GM21737 (cell line): ENCODE measurements around the gene PPHLN1.
"Not testable (repeated sequence)": the region's sequence is repeated elsewhere in the genome, so short reads cannot be mapped to it uniquely, and the experiment has no call there.

ENCODE experiments used
- ATAC-seq: cut with Tn5 transposase; IDR thresholded peaks from one replicate; pipeline ENCODE4 v1.9.1; 2021; ENCODE audit warnings: mild to moderate bottlenecking, moderate library complexity; ENCODE audit not compliant: unreplicated experiment

PPHLN1 gene

DNA sequence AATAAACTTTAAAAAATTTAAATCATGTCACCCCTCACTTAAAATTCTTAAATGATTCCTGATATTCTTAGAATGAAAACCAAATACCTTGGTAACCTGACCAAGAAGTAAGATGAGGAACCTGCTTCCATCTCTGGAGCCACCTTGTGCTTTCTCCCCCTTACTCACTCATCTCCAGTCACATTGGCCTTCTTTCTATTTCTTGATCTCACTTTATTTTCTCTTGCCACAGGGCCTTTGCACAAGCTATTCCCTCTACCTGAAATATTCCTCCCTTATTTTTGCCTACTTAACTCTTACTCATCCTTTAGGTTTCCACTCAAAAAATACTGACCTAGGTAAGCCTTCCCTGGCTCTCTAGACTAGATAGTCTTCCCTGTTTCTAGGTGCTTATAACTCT lies 5.2 kb upstream of the PPHLN1 start:
- no peak for ATAC-seq

DNA sequence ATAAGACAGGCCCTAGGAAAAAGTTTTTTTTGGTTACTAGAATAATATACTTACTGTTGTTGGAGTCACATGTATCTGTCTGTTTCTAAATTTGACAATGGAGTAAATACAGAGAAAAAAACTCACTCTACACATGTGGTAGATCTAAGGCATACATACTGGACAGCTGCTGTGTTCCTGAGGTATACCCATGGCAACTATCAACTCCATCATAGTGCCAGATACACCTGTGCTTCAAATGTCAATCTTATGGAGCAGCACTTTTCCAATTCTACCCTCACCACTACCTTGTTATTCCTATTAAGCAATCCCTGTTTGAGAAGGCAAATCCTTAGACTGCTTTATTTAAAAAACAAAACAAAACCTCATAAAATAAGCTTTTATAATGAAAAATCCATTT lies 3.4 kb upstream of the PPHLN1 start:
- ATAC-seq = no peak

DNA sequence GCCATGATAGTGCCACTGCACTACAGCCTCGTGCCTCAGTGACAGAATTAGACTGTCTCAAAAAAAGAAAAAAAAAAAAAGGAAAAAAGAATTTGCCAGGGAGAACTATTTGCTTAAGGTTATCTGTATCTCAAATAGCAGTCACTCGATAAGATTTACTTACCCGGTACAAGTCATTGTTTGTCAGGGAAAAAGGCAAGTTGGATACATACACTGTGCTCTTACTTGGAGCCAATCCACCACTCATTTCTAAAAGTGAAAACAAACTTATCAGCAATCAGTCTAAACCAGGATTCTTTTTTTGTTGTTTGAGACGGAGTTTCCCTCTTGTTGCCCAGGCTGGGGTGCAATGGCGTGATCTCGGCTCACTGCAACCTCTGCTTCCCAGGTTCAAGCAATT lies 2.1 kb upstream of the PPHLN1 start:
- ATAC-seq = no peak

DNA sequence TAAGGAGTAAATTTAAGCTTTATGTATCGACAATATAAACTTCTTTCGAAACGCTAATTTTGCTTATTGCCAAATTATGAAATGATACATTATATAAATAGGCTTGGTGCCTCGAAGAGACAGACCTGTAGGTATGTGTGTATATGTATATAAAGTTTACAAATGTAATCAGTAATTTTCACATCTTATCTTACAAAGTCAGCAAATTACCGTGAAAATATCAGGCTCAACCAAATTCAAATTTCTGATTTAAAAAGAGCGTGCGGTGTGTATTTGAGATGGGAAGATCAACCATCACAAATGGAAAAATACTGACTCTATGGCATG lies 678 bp upstream of the PPHLN1 start:
- no peak for ATAC-seq

DNA sequence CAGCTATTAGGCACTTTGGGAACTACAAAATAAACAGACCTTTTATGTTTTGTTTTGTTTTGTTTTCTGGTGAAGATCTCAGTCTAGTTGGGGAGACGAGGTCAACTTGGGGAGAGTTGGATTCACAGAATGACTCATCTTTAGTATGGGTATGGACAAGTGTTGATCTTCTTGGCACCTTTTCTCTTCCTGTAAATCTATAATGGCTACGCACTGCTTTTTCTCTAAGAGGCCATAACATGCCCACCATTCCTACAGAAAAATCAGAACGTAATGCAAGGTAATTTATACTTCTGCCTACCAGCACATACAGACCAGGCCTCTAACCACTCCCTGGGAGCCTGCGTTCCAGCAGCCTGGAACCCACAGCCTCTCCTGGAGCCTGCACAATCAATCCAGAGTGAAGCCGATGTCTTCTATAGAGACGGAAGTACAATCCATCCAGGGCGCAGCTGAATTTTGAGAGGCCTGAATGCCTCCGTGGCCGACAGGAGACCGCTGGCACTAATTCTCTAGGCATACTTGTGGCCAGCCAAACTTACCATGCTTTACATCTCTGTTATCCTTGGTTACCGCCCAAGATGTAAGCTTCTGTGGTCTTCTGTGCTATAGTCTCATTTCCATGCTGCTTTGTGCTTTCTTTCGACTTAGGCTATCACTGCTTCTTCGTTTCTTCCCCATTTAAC lies 717 bp downstream of the PPHLN1 start:
- peak; percentile 23 for ATAC-seq

DNA sequence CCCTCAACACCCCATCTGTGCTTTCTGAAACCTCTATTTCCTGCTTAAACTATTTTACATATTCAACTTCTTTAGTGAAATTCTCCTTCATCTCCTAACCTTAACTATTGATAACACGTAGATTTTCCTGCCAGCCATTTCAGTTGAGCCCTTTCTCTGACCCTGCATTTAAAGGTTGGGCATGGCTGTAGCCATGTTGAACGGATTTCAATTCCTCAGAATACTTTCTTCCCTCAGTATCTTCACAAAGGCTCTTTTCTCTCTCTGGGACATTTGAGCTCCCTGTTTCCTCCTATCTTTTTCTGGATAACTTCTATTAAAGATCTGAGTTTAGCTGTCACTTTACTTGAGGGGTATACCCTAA lies 1.2 kb downstream of the PPHLN1 start:
- no peak for ATAC-seq

DNA sequence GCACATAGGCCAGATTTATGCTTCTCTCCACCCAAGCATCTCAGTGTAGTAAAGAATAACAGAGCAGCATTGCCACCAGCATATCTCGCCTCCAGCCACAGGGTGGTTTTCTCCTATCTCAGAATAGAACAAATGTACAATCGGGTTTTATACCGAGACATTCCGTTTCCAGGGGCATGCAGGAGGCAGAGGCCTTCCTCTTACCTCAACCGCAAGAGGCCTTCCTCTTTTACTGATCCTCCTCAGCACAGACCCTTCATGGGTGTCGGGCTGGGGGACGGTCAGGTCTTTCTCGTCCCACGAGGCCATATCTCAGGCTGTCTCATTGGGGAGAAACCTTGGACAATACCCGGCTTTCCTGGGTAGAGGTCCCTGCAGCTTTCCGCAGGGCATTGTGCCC lies 4.1 kb downstream of the PPHLN1 start:
- ATAC-seq = not testable (repeated sequence)

DNA sequence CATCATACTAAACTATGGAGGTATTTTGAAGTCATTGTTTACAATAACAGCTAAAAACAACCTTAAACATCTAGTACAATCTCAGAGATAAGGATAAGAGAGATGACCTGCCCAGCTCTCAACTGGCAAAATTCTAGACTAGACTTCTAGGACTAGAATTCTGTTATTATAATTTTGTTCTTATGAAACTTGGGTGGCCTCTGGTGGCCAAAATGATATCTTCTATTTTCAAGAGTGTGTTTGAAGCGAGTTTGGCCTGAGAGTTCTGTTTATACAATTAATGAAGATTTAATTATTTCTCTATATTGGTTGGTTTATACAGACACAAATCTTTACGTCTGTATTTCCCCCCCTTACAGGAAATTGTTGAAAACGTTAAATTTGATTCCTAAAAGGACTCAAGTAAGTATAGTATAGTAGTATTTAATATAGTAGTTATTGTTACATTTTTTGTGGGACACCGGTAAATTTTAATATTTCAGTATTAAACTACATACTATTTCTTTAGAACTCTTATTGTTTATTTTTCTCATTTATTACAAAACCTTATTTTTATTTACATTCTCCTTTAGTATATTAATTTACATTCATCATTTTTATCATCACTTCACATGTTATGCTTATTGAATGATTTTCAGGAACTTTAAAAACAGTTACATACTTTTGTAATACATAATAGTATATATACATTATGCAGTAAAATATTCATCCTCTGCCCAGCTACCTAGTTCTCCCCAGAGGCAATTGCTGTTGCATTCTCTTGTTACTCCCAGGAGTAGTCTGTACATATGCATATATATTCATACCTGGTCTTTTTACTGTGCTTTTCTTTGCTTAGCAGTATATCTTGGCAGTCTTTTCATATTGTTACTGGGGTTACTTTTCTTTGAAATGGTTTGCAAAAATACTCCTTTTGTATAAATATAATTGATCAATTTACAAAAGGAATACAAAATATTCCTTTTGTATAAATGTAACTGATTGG lies 6.6 kb downstream of the PPHLN1 start:
- peak; percentile 61 for ATAC-seq

DNA sequence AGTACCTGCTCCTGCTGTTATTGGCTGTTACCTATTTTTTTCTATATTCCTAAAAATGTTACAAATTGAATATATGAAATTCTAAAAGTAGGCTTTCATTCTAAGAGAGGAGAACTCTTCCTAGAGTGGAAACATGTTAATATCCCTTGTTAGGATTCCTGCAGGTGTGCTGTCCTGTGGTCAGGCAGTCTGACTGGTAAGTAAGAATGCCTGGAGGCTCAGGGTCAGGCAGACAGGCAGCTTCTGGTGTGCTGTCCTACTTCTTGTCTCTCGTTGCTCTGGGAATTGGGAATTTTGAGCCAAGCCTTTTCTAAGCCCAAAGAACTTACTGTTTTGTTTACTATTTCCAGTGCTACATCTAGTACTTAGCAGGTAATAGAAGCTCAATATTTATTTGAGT lies 10.3 kb downstream of the PPHLN1 start:
- no peak for ATAC-seq

DNA sequence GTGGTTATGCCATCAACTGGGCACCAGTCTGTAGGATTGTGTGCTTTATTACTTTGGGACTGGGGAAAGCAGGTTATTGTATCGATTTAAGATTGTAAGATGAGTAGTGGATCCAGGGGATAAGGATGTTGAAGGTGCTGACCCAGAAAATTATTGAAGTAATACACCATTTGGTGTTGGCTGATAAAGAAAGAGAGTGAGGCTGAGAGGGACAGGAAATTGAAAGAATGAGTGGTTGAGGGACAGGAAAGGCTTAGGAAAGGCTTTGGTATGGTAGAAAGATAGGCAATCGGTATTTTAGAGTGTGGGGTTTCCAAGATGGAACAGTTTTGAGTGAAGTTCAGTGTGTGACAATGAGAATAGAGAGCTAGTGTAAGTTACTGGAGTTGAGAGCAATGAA lies 12.3 kb downstream of the PPHLN1 start:
- no peak for ATAC-seq

DNA sequence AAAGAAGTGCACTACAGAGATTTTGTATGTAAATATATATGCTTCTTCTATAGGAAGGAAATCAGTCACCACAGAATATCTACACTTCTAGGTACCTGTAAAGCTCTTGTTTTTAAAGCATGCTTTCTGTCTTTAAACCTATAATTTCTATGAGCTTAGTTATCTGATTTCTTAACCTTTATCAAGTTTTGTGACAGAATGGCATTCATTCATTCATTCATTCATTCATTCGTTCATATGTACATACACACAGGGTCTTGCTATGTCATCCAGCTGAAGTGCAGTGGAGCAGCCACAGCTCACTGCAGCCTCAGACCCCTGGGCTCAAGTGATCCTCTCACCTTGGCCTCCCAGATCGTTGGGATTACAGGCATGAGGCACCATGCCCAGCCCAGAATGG lies 16.1 kb downstream of the PPHLN1 start:
- ATAC-seq = no peak

DNA sequence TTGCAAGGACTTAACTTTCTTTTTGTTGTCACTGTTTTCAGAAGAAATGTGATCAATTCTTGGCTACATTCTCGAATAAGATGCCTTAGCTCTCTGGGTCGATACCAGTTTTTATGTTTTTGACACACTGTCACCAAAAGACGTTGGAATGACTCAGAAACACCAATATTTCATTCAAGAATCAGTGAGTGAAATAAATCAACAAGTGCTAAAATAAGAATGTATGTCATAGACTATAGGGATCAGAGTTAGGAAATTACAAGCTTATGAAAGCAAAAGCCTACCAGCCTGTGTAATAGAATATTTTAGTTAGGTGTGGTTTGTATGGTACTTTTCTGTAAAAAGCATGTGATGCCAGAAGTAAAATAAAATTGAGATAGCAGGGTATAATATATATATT lies 17.8 kb downstream of the PPHLN1 start:
- no peak for ATAC-seq

DNA sequence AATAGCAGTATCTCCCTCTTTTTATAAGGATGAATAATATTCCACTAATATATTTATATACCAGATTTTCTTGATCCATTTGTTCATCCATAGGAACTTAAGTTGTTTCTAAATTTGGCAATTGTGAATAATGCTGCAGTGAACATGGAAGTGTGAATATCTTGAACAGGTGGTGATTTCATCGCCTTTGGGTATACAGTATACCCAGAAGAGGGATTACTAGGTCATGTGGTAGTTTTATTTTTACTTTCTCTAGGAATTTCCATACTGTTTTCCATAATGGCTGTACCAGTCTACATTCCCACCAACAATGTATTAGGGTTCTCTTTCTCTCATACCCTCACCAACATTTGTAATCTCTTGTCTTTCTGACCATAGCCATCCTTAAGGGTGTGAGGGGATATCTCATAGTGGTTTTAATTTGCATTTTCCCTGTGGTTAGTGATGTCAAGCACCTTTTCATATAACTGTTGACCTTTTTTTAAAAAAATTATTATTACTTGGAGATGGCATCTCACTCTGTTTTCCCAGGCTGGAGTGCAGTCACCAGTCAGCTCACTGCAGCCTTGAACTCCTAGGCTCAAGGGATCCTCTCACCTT lies 20.5 kb downstream of the PPHLN1 start:
- no peak for ATAC-seq

DNA sequence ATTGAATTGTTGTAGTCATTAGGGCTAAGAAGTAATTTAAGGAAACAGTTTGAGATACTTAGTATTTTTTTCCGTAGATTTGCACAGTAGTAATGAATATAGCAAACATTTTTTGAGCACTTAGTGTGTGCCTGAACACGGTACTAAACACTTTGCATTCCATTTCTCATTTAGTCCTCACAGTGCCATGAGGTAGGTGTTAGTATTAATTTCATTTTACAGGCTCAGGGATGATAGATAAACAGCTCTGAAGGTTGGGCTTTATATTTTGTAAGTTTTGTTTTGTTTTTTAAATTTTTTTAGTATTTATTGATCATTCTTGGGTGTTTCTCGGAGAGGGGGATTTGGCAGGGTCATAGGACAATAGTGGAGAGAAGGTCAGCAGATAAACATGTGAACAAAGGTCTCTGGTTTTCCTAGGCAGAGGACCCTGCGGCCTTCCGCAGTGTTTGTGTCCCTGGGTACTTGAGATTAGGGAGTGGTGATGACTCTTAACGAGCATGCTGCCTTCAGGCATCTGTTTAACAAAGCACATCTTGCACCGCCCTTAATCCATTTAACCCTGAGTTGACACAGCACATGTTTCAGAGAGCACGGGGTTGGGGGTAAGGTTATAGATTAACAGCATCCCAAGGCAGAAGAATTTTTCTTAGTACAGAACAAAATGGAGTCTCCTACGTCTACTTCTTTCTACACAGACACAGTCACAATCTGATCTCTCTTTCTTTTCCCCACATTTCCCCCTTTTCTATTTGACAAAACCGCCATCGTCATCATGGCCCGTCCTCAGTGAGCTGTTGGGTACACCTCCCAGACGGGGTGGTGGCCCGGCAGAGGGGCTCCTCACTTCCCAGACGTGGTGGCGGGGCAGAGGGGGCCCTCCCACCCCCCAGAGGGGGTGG lies 23.4 kb downstream of the PPHLN1 start:
- not testable (repeated sequence) for ATAC-seq

DNA sequence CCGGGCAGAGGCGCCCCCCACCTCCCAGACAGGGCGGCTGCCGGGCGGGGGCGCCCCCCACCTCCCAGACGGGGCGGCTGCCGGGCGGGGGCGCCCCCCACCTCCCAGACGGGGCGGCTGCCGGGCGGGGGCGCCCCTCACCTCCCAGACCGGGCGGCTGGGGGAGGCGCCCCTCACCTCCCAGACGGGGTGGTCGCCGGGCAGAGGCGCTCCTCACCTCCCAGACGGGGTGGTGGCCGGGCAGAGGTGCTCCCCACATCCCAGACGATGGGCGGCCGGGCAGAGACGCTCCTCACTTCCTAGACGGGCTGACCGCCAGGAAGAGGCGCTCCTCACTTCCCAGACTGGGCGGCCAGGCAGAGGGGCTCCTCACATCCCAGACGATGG lies 24.0 kb downstream of the PPHLN1 start:
- not testable (repeated sequence) for ATAC-seq

DNA sequence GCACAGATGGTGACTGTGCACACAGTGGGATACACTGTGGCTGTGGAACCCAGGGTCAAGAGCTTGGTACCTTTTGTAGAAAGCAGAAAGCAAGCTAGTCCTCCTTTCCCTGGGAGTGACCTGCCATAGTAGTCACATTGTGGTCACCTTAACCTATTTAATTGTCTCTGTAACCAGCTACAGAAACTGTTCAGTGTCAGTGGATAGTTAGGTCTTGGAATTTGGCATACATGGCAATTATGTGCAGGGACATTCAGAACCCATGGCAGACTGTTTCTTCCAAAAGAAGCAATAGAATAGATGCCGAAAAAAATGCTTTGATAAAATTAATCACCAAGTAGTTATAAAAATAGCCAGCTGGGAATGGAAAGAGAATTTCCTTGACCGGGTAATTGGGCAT lies 30.4 kb downstream of the PPHLN1 start:
- no peak for ATAC-seq

DNA sequence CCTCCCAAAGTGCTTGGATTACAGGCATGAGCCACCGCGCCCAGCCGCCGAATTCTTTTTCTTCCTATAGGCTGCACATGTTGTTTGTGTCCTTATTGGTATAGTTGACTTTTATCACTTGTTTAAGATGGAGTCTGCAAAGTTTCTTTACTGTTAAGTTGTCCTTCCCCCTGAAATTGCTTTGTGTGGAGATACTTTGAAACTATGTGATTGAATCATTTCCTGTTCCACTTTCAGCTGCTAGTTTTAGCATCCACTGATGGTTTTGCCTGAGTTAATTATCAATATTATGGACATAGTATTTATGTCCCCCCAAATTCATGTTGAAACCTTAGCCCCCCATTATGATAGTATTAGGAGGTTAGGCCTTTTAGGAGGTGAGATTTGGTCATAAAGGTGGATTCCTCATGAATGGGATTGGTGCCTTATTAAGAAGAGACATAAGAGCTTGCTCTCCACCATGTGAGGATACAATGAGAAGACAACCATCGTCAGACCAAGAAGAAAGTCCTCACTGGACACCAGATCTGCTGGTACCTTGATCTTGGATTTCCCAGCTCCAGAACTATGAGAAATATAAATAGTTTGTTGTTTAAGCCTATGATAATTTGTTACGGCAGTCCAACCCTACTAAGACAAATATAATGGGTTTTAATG lies 34.9 kb downstream of the PPHLN1 start:
- peak; percentile 74 for ATAC-seq

DNA sequence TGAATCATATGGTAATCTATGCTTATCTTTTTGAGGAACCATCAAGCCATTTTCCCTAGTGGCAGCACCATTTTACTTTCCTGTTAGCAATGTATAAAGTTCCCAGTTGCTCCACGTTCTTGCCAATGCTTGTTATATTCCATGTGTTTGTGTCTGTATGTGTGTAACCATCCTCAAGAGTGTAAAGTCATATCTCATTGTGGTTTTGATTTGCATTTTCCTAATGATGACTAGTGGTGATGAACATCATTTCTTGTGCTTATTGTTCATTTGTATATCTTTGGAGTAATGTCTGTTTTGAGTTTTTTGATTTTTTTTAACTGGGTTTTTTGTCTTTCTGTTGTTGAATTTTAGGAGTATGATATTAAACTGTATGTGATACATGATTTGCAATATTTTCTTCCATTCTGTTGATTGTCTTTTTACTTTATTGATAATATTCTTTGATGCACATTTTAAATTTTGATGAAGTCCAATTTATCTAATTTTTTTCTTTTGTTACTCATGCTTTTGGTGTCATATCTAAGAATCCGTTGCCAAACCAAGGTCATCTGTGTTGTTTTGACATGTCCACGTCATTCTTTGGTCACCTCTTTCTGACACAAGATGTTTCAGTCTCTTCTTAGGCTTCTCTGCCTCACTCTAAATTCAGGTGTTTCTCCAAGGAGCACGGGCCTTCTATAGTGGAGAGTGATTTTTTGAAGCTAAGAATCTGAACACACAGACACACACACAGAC lies 36.1 kb downstream of the PPHLN1 start:
- no peak for ATAC-seq

DNA sequence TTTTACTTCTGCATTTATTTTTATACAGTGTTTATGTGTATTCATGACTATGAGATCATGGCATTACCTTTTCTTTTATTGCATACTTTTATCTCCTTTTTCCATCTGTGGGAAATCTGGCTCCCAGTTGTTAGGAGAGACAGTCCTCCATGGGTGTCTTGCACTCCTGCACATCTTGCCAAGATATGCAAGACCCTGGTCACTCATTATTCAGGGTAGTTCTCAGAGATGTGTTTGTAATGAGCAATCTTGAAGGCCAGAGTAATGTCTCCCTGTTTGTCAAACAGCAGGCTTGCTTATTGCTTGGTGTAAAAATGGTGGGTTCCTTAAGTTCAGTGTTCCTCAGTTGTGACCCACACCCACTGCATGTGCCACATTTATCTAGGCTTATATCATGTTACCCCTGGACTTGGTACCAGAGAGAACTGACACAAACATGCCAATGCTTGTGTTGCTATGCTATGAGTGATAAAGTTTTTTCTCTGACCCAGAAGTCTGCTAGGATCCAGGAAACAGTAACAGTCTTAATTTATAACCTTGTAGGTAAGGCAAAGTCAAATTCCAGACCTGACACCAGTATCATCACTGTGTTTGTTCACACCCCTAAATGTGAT lies 36.8 kb downstream of the PPHLN1 start:
- ATAC-seq = no peak
